ENCODE data around the gene CACNG1.

Gene CACNG1

GRCh38 chr17:67044016-67044772, at the start of gene CACNG1:
TSS of gene CACNG1 (plus strand) at chr17:67044554. CDS start at chr17:67044661, 107 bp downstream.
- DNase-seq (ENCODE audit: low spot score), result no peak

GRCh38 chr17:66994930-66995535, 49.3 kb upstream of the CACNG1 start:
- DNase-seq (ENCODE audit: low spot score), result no peak

- no peak for DNase-seq (ENCODE audit: low spot score)
Measured at GRCh38 chr17:66995944-66996343, 48.4 kb upstream of the CACNG1 start.

GRCh38 chr17:66996926-66997325, 47.4 kb upstream of the CACNG1 start:
- DNase-seq (ENCODE audit: low spot score), result no peak

- no peak for DNase-seq (ENCODE audit: low spot score)
Measured at GRCh38 chr17:67003231-67003630, 41.1 kb upstream of the CACNG1 start.

GRCh38 chr17:67004181-67004580, 40.2 kb upstream of the CACNG1 start:
- no peak for DNase-seq (ENCODE audit: low spot score)

- no peak for DNase-seq (ENCODE audit: low spot score)
Measured at GRCh38 chr17:67007266-67007665, 37.1 kb upstream of the CACNG1 start.

GRCh38 chr17:67008101-67008500, 36.3 kb upstream of the CACNG1 start:
- DNase-seq (ENCODE audit: low spot score), result no peak

GRCh38 chr17:67011527-67012175, 32.7 kb upstream of the CACNG1 start:
- DNase-seq (ENCODE audit: low spot score), result no peak

- no peak for DNase-seq (ENCODE audit: low spot score)
Measured at GRCh38 chr17:67013891-67014290, 30.5 kb upstream of the CACNG1 start.

- DNase-seq (ENCODE audit: low spot score), result no peak
Measured at GRCh38 chr17:67015001-67015400, 29.4 kb upstream of the CACNG1 start.

- no peak for DNase-seq (ENCODE audit: low spot score)
Measured at GRCh38 chr17:67016039-67016762, 28.2 kb upstream of the CACNG1 start.

GRCh38 chr17:67017910-67018309, 26.4 kb upstream of the CACNG1 start:
- no peak for DNase-seq (ENCODE audit: low spot score)

GRCh38 chr17:67018471-67019434, 25.6 kb upstream of the CACNG1 start:
- no peak for DNase-seq (ENCODE audit: low spot score)

GRCh38 chr17:67019809-67020208, 24.5 kb upstream of the CACNG1 start:
- no peak for DNase-seq (ENCODE audit: low spot score)

GRCh38 chr17:67020293-67020766, 24.0 kb upstream of the CACNG1 start:
- no peak for DNase-seq (ENCODE audit: low spot score)

GRCh38 chr17:67021196-67021595, 23.2 kb upstream of the CACNG1 start:
- DNase-seq (ENCODE audit: low spot score), result no peak

- no peak for DNase-seq (ENCODE audit: low spot score)
Measured at GRCh38 chr17:67021743-67022450, 22.5 kb upstream of the CACNG1 start.

GRCh38 chr17:67022451-67022810, 21.9 kb upstream of the CACNG1 start:
- DNase-seq (ENCODE audit: low spot score), result no peak

GRCh38 chr17:67024736-67025135, 19.6 kb upstream of the CACNG1 start:
- DNase-seq (ENCODE audit: low spot score), result no peak
